NCI-H460 (cell line): ENCODE results near the gene ALDH16A1. TPM values are rescaled to one million over a fixed set of nuclear protein-coding genes. Genes with fewer than 3 reads are reported as not detected.

Experiments used
- DNase-seq: peaks from one replicate; pipeline ENCODE4 v3.0.0-alpha.2; 2016; ENCODE audit warnings: low read depth; ENCODE audit errors: extremely low read depth
- polyA plus RNA-seq: library from polyadenylated mRNA; depleted of rRNA; stranded (reverse); fragments of >200 nt; gene quantifications from 2 replicates; pipeline ENCODE4 v1.2.3, GENCODE V29; 2014; cell fraction: nucleus; rRNA removed
- total RNA-seq: library from RNA; depleted of rRNA; stranded (reverse); fragments of >200 nt; shearing (Covaris generic); gene quantifications from 2 replicates; pipeline ENCODE4 v1.2.3, GENCODE V29; 2014; rRNA removed

ALDH16A1 gene
- 24.7 and 32.4 TPM in 2 replicates for total RNA-seq
- polyA plus RNA-seq = 94.7 and 144 TPM in 2 replicates

- peak; percentile 95 for DNase-seq
These were observed at the start of gene ALDH16A1 for GRCh38 chr19:49453013-49453756. TSS of gene ALDH16A1 (plus strand) at chr19:49453225. CDS start at chr19:49453332, 107 bp downstream.

- no peak for DNase-seq
These were observed 49.4 kb upstream of the ALDH16A1 start for GRCh38 chr19:49403404-49404187.

DNA sequence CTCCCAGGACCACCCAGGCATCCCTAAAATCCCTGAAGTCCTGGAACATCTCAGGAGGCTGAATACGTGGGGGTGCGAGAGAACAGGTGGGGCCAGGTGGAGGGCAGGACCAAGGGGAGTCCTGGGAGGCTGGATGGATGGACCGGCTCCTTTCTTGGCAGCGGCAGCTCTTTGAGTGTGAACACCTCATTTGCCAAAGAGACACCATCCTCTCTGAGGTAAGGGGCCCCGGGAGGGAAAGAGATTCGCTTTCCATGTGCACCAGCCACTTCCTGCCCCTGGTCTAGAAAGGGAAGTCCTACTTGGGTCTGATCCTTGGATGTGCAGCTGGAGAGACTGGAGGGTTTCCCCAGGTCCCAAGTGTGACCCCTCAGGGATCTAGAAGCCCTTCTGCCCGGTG, 45.9 kb upstream of the ALDH16A1 start:
- no peak for DNase-seq

GRCh38 chr19:49407482-49408015, 45.5 kb upstream of the ALDH16A1 start:
- DNase-seq = no peak

GRCh38 chr19:49408816-49409440, 44.1 kb upstream of the ALDH16A1 start:
- no peak for DNase-seq

GRCh38 chr19:49409441-49410029, 43.5 kb upstream of the ALDH16A1 start:
- no peak for DNase-seq

DNA sequence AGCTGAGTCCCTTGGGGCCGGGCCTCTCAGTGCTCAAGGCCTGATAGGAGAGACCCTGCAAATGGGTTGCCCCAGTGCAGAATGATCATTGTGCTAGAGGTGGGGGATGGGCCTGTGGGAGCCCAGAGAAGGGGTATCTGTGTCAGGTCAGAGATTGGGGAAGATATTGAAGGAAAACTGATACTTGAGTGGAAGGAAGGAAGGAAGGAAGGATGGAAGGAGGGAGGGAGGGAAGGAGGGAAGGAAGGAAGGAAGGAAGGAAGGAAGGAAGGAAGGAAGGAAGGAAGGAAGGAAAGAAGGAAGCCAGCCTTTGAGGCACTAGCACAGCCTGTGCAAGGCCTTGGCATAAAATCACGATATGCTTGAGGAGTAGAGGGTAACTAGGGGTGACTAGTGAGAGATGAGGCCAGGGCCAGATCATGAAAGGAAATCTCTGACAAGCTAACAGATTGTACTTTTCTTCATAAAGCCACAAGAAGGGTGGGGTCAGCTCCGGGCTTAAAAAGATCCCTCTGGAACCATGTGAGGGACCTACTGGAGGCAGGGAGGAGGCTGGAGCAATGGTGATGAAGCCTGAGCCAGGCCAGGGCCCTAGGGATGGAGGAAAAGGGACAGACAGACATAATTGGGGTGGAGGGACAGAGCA, 41.2 kb upstream of the ALDH16A1 start:
- no peak for DNase-seq

DNA sequence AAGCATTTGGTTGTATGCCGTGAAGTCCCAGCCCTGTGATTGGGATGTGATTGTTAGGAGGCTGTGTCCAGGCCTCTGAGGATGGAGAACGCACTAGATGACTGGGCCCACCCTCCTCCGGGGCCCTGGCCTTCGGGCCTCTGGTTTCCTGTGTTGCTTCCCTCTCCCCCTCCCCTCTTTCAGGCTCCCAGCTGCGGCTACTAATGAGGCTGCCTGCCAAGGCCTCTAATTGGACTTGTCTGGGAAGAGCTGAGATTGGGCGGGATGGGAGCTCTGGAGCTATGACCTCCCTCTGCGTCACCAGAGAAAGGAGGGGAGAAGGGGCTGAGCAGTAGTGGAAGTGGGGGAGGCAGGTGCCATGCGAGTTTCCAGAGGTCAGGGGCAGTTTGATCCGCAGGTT, 39.7 kb upstream of the ALDH16A1 start:
- no peak for DNase-seq

DNA sequence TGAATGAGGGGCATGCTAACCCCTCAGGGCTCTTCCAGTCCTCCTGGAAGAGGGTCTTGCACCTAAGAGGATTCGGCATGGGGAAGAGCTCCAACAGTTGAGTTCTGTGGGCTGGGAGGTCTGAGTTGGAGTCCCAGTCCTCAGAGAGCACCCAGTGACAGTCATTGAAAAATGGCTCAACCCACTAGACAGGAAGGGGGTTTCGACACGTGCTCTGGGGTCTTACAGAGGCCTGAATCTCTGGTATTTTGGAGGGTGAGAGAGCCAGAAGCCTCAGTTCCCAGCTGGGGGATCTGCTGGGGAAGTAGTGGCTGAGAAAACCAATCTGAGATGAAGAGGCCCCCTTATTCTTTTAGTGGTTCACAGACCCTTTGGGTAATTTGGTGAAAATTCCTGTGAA, 38.8 kb upstream of the ALDH16A1 start:
- DNase-seq = no peak

DNA sequence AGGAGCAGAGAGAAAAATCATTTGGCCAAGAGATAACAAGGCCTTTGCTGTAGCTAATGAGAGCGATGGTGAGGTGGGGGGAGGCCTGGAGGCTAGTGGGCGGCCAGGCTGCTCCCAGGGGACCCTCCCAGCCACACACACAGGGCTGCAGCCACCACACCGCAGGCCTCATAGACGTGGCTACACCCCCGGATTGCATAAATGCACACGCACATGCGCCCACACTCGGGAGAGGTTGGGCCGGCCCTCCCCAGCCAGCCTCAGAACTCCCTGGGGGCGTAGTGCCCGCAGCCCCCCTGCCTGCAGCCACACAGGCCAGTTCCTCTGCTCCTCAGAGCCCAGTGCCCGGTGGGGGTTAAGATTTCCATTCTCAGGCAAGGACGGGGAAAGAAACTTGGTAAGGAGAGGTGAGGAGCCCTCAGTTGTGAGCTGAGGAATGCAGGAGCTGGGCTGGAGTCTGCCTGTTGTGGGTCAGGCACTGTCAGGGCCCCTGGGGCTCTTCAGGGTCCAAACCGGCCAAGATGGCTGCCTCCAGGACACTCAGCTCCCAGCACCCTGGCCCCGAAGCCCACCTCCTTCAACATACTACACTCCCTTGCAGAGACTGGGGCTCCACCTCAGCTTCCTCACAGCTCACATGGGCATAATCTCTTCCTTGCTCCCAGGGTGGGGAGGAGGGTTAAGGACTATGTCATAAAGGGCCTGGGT, 37.8 kb upstream of the ALDH16A1 start:
- no peak for DNase-seq

GRCh38 chr19:49415810-49416200, 37.2 kb upstream of the ALDH16A1 start:
- DNase-seq = no peak

DNA sequence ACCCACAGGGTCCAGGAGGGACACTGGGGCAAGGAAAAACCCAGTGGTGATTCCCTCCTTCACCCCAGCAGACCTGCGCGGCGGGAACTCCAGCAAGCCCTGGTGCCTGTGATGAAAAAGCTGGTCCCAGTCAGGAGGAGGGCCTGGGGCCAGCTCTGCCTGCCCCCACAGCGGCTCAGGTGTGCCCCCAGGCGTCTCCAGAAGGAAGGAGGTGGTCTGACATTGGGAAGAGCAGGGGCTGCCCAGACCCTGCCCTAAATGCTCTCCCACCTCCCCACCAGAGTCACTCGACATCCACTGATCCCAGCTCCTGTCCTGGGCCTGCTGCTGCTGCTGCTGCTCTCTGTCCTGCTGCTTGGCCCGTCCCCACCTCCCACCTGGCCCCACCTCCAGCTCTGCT, 35.9 kb upstream of the ALDH16A1 start:
- no peak for DNase-seq

- DNase-seq = no peak
These were observed 34.5 kb upstream of the ALDH16A1 start for GRCh38 chr19:49418511-49418910.

GRCh38 chr19:49419173-49419572, 33.9 kb upstream of the ALDH16A1 start:
- DNase-seq = no peak

GRCh38 chr19:49420227-49420626, 32.8 kb upstream of the ALDH16A1 start:
- DNase-seq = no peak

DNA sequence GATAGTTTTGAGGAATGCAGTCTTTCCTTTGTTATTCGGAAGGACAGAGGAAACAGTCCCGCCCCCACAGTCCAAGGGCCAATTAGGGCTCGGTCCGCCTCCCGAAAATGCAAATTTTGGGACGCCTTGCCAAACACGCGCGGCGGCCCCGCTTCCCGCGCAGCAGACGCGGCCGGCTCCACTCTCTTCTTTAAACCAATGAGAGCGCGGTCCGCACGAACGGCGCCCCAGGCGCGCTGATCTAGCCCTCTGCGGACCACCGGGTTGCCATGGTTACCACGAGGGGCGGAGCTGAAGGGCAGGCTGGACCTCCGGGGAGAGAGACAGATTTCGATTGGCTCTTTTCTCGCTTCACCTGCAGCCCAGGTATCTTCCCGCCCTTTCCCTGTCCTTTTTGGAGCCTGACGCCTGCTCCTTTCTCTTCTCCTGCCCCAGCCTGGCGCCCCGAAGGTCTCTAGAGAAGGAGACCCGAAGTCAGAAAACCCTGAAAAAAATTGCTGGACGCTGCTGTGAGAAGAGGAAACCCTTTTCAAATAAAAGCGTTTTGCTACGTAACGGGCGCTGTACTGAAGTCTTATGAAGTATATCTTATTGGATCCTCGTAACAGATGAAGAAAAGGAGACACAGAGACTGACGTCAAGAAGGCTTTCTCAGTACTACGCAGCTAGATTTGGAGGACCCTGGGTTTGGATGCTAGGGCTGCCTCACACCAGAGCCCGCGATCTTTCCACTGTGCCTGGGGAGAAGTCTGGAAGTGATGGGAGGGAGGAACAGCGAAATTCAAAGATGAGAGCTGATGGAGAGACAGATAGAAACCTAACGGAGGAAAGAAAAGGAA, 31.8 kb upstream of the ALDH16A1 start:
- DNase-seq = peak; percentile 26

DNA sequence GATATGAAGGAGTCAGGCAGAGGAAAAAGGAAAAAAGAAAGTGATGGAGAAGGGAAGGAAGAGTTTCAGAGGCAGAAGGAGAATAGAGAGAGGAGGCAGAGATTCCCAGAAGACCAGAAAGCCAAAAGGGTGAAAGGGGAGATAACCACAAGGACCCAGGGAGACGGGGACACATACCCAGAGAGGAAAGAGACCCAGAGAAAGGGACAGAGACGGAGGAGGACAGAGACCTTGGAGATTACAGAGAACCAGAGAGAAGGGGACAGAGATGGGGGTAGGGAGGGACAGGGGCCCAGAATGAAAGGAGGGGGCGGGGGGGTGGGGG, 31.2 kb upstream of the ALDH16A1 start:
- DNase-seq = no peak

DNA sequence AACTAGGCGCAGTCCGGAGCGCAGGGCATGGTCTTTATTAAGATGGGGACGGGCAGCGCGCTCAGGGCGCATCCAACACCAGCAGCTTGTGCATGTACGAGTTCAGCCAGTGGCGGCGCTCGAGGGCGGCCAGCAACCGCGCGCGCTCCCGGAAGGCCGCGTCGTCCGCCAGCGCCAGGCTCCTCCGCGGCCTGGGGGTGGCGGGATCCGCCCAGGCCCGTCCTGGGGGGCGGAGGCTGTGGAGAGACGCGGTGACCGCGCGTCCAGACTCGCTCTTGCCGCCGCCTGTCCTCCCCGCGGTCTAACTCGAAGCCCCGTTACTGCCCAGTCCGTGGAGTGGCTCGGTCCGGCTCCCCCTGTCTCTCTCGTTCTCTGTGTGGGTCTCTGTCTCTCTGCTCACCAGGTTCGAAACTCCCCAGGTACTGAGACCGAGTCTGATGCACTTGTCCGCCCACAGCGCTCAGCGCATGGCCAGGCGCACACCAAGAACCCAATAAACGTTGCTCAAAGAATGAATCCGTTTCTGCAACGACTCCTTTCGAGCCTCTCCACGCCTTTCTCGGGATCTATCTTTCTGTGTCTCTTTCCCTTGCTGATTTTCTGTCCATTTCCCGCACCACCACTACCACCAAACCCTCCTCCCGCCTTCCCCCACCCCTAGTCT, 30.5 kb upstream of the ALDH16A1 start:
- DNase-seq = peak; percentile 40
